GM18498 (cell line): ENCODE data around the gene METRNL.
A peak's percentile ranks its signal among the peaks of the same experiment; 100 is the strongest.
"Not testable (repeated sequence)": the region's sequence is repeated elsewhere in the genome, so short reads cannot be mapped to it uniquely, and the experiment has no call there.

Experiments used
- ATAC-seq: cut with Tn5 transposase; IDR thresholded peaks from one replicate; pipeline ENCODE4 v1.9.1; 2021; ENCODE audit warnings: mild to moderate bottlenecking, moderate library complexity; ENCODE audit not compliant: unreplicated experiment

METRNL gene

GRCh38 chr17:83079352-83079747, at the start of gene METRNL:
Gene METRNL (plus strand): TSS chr17:83079609. CDS start chr17:83079816, 207 bp downstream.
- ATAC-seq, result peak; percentile 58

DNA sequence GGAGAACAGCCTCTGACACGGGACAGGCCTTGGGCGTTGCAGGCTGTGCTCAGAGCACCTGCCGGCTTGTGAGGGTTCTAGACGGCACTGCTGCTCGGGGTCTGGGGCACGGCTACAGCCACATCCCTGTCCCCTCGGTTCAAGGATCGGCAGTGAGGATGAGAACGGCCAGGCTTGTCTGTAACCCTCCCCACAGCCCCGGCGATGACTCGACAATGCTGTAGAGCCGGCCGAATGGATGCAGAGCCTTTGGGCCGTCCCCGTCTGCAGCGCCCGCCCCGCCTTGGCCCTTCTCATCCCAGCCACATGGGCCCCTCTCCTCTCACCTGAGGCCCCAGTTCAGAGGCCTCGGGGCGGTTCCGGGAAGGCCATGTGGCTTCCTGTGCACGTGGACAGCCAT, 49.0 kb upstream of the METRNL start:
- no peak for ATAC-seq

- ATAC-seq, result no peak
These were observed 48.0 kb upstream of the METRNL start for GRCh38 chr17:83031321-83031945.

DNA sequence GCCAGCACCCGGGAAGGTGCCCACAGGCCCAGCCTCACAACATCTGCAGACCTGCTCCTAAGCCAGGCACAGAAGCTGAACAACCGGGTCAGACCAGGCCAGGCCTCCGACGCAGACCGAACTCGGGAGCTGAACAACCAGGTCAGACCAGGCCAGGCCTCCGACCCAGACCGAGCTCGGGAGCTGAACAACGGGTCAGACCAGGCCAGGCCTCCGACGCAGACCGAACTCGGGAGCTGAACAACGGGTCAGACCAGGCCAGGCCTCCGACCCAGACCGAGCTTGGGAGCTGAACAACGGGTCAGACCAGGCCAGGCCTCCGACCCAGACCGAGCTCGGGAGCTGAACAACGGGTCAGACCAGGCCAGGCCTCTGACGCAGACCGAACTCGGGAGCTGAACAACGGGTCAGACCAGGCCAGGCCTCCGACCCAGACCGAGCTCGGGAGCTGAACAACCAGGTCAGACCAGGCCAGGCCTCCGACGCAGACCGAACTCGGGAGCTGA, 47.4 kb upstream of the METRNL start:
- ATAC-seq, result not testable (repeated sequence)

DNA sequence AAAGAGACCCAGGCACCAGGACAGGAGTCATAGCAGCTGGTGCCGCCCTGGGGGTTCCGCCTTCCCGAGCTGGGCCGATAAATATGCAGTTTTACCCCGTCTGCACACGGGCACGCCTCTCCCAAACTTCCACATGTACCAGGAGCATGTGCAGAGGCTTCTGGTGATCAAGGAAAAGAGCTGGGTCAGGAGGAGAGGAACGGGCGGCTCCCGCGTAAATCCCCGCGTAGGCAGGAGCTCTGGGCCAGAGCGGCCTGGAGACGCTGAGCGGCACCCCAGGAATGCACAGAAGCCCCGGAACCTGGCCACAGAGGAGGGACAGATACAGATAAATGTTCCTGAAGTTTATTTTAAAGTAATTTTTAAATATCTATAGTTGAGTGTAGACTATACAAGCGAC, 46.6 kb upstream of the METRNL start:
- ATAC-seq, result no peak

DNA sequence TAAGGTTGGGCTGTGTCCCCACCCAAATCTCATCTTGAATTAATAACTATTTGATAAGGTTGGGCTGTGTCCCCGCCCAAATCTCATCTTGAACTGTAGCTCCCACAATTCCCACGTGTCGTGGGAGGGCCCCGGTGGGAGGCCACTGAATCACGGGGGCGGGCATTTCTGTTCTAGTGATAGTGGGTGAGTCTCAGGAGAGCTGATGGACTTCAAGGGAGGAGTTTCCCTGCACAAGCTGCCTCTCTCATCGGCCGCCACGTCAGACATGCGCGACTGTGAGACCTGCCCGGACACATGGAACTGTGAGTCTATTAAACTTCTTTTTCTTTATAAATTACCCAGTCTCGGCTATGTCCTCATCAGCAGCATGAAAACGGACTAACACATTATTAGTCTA, 44.9 kb upstream of the METRNL start:
- no peak for ATAC-seq

GRCh38 chr17:83035722-83036121, 43.7 kb upstream of the METRNL start:
- ATAC-seq, result no peak

GRCh38 chr17:83036193-83036592, 43.2 kb upstream of the METRNL start:
- ATAC-seq, result no peak

GRCh38 chr17:83036666-83037065, 42.7 kb upstream of the METRNL start:
- no peak for ATAC-seq

DNA sequence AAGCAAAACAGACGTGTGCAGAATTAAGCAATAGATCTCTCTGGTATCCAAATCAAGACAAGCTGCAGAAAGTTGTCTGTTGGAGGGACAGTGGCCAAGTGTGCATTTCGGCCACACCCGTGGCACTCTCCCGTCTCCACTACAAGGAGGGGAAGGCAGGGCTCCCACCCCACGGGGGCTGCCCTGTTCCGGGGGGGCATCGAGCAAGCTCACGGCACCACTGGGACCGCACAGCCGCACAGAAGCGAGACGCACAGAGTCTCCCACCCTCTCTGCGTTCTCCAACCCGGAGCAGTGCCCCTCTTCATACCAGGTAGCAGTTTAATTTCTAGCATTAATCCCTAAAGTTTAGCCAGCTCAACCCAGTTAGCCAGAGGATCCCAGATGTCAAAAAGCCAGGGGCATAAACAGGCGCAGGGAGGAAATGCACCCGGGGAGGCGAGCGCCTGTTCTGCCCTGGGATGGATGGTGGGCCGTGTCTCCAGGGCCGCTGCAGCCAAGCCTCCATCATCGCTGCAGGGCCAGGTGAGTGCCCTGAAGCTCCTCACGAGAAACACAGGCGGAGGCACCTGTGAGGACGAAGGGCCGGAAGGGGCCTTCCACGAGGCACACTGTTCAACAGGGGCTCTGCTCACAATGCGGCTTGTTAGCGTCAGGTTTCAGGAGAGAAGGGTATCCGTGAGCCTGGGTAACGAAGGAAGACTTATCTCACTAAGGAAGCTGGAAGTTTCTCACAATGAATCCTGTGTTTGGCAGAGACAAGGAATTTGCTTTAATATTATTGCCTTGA, 42.1 kb upstream of the METRNL start:
- ATAC-seq, result no peak

DNA sequence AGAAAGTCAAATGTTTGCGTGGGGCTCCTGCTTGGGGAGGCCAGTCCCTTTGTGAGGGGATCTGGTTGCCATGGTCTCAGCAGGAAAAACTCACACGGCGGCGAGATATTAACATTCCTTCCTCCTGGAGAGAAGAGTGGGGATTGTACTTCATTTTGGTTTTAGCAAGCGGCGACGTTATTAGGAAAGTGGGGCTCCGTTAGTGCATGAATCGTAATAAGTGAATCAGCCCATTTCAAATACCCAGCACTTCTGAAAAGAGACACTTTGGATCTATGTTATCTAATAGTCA, 41.6 kb upstream of the METRNL start:
- no peak for ATAC-seq

GRCh38 chr17:83038983-83039382, 40.4 kb upstream of the METRNL start:
- not testable (repeated sequence) for ATAC-seq

- ATAC-seq, result no peak
These were observed 38.1 kb upstream of the METRNL start for GRCh38 chr17:83041305-83041704.

GRCh38 chr17:83042522-83043158, 36.8 kb upstream of the METRNL start:
- no peak for ATAC-seq

- not testable (repeated sequence) for ATAC-seq
These were observed 34.9 kb upstream of the METRNL start for GRCh38 chr17:83044479-83044878.

GRCh38 chr17:83046448-83047181, 32.8 kb upstream of the METRNL start:
- ATAC-seq, result no peak

DNA sequence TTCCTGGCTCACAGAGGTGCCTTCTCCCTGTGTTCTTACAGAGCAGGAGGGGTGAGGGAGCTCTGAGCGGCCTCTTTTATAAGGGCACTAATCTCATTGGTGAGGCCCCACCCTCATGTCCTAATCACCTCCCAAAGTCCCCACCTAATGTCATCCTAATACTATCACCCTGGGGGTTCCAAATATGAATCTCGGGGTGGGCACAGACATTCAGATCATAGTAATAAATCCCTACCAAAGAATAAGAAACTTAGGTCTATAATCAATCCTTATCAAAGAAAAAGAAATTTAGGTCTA, 32.3 kb upstream of the METRNL start:
- ATAC-seq, result no peak

DNA sequence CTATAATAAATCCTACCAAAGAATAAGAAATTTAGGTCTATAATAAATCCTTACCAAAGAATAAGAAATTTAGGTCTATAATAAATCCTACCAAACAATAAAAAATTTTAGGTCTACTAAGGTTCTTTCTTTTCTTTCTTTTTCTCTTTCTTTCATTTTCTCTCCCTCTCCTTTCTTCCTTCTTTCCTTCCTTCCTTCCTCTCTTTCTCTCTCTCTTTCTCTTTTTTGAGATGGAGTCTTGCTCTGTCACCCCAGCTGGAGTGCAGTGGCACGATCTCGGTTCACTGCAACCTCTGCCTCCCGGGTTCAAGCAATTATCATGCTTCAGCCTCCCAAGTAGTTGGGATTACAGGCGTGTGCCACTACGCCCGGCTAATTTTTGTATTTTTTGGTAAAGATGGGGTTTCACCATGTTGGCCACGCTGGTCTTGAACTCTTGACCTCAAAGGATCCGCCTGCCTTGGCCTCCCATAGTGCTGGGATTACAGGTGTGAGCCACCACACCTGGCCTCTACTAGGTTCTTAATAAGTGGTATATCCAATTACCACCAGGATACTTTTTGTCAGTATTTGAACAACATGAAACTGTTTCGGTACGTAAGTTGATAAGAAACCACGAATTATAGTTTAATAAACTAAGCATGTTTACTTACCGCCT, 31.5 kb upstream of the METRNL start:
- not testable (repeated sequence) for ATAC-seq

DNA sequence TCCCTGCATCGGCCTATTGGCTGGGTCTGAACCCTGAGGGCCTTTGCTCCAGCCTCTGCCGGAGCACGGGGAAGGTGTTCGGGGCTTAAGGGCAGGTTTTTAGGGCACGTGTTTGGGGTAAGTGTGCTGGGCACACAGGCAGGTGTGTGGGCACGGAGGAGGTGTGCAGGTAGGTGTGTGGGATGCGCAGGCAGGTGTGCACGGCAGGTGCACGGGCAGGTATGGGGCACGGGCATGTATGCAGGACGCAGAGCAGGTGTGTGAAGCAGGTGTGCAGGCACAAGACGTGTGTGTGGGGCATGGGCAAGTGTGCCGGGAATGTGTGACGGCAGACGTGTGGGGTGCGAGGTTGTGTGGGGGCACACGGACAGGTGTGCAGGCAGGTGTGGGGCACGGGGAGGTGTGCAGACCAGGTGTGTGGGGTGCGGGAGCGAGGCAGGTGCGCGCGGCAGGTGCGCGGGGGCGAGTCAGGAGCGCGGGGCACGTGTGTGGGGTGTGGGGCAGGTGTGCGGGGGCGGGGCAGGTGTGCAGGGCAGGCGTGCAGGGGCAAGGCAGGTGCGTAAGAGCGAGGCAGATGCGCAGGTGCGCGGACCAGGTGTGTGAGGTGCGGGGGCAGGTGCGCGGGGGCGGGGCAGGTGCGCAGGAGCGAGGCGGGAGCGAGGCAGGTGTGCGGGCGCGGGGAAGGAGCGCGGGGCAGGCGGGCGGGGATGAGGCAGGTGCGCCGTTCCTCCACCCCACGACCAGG, 28.6 kb upstream of the METRNL start:
- no peak for ATAC-seq
